GM18499 (cell line): ENCODE results near the gene TRMT44.
A peak's percentile ranks its signal among the peaks of the same experiment; 100 is the strongest.

Experiments
- ATAC-seq: cut with Tn5 transposase; IDR thresholded peaks from one replicate; pipeline ENCODE4 v1.9.1; 2021; ENCODE audit warnings: moderate number of reproducible peaks; ENCODE audit not compliant: insufficient read depth, unreplicated experiment

TRMT44 gene

GRCh38 chr4:8428288-8429097, 12.1 kb upstream of the TRMT44 start:
- ATAC-seq = peak; percentile 76

GRCh38 chr4:8431553-8431952, 9.0 kb upstream of the TRMT44 start:
- no peak for ATAC-seq

GRCh38 chr4:8433136-8433535, 7.4 kb upstream of the TRMT44 start:
- ATAC-seq = no peak

GRCh38 chr4:8434251-8435073, 6.1 kb upstream of the TRMT44 start:
- ATAC-seq = no peak

- ATAC-seq = no peak
Observed at GRCh38 chr4:8435656-8436121, 4.9 kb upstream of the TRMT44 start.

GRCh38 chr4:8437281-8437680, 3.3 kb upstream of the TRMT44 start:
- no peak for ATAC-seq

- ATAC-seq = no peak
Observed at GRCh38 chr4:8438743-8439142, 1.8 kb upstream of the TRMT44 start.

GRCh38 chr4:8439168-8439567, 1.4 kb upstream of the TRMT44 start:
- no peak for ATAC-seq

- peak; percentile 23 for ATAC-seq
Observed at GRCh38 chr4:8439914-8440491, 574 bp upstream of the TRMT44 start.

GRCh38 chr4:8441499-8442091, 1.0 kb downstream of the TRMT44 start:
- ATAC-seq = no peak

GRCh38 chr4:8442596-8443358, 2.2 kb downstream of the TRMT44 start:
- no peak for ATAC-seq

GRCh38 chr4:8443801-8444200, 3.2 kb downstream of the TRMT44 start:
- ATAC-seq = no peak

- ATAC-seq = no peak
Observed at GRCh38 chr4:8446122-8446521, 5.5 kb downstream of the TRMT44 start.

- ATAC-seq = no peak
Observed at GRCh38 chr4:8451440-8452182, 11.0 kb downstream of the TRMT44 start.

GRCh38 chr4:8453957-8454356, 13.4 kb downstream of the TRMT44 start:
- no peak for ATAC-seq

GRCh38 chr4:8457646-8458252, 17.2 kb downstream of the TRMT44 start:
- ATAC-seq = no peak

GRCh38 chr4:8459867-8460445, 19.4 kb downstream of the TRMT44 start:
- no peak for ATAC-seq

- ATAC-seq = no peak
Observed at GRCh38 chr4:8461086-8461485, 20.5 kb downstream of the TRMT44 start.

GRCh38 chr4:8461616-8462015, 21.0 kb downstream of the TRMT44 start:
- no peak for ATAC-seq
